AG09309 (cell line): ENCODE data around the gene STAC2.

Source experiments
- DNase-seq: peaks from one replicate; pipeline ENCODE4 v3.0.0-alpha.2; 2010; ENCODE audit warnings: low read depth
- H3K4me3 ChIP-seq: 2 replicates; pipeline ENCODE4 v1.5.1; 2011; ENCODE audit warnings: mild to moderate bottlenecking, low read depth, low read length, moderate library complexity; ENCODE audit not compliant: control insufficient read depth
- CTCF ChIP-seq: IDR thresholded peaks from 2 replicates; pipeline ENCODE4 v1.5.1; 2011; ENCODE audit warnings: mild to moderate bottlenecking, low read depth, low read length, inconsistent platforms; ENCODE audit not compliant: insufficient read depth, control insufficient read depth; ENCODE audit errors: missing control alignments

Gene STAC2

DNA sequence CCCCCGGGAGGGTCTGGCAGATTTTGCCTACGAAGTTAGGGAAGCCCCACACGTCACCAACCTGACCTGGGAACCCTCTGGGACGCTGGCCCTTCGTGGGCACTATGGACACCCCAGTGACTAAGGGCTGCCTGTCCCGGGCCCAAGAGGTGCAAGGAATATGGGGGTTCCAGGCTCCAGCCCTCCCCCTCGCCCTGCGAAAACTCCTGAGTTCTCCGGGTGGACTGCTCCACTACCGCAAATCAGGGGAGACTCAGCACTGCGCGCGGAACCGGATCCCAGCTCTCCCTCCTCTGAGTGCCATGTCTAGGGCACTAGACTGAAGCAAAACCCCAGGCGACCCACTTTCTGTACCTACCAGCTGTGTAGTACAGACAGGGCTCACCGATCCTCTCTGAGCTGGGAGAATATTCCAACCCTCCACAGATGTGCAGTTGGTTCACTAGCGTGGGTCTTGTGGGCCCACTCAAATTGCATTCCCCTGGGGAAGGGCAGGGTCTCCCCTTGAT lies 59.9 kb downstream of the STAC2 start, which contains the start of gene ARL5C:
Gene ARL5C, minus strand, starts transcription at position 321 of the 509 bp plus-strand sequence. CDS start 401 bp downstream, outside the sequence.
- DNase-seq, result no peak
- peak within 1 kb of the TSS; percentile 52 for H3K4me3 ChIP-seq
- no peak for TF ChIP-seq CTCF

- DNase-seq, result no peak
- no peak for TF ChIP-seq CTCF
- peak overlapping the region; percentile 52 for H3K4me3 ChIP-seq
These were observed 60.4 kb downstream of the STAC2 start for GRCh38 chr17:39165178-39165840.

GRCh38 chr17:39164675-39165143 lies 61.0 kb downstream of the STAC2 start:
- TF ChIP-seq CTCF, result peak; percentile 92
- peak; percentile 72 for DNase-seq
- peak overlapping the region; percentile 52 for H3K4me3 ChIP-seq

DNA sequence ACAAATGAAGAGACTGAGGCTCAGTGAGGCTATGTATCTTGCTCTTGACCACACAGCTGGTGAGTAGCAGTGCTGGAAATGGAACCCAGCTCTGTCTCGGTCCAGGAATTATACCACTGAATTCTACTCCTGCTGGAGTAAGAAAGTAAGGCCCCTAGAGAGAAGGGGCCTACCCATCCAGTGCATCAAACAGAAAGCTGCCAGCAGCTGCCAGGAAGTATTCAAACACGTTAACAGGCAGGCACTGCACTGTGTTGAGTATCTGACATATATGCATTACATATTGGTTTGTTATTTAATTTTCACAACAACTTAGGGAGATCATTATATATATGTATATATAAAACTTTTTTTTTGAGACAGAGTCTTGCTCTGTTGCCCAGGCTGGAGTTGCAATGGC lies 63.8 kb downstream of the STAC2 start:
- no peak for TF ChIP-seq CTCF
- no peak overlapping the region for H3K4me3 ChIP-seq
- DNase-seq, result no peak
